Medulla oblongata (tissue), 1 donor: Measurements from ENCODE around the gene CDC123.
A peak's percentile ranks its signal among the peaks of the same experiment; 100 is the strongest.
"Not testable (repeated sequence)": the region's sequence is repeated elsewhere in the genome, so short reads cannot be mapped to it uniquely, and the experiment has no call there.

Experiments used
- DNase-seq: peaks from one replicate; pipeline ENCODE4 v3.0.0-alpha.2; 2015; ENCODE audit errors: extremely low spot score

The CDC123 gene

DNA sequence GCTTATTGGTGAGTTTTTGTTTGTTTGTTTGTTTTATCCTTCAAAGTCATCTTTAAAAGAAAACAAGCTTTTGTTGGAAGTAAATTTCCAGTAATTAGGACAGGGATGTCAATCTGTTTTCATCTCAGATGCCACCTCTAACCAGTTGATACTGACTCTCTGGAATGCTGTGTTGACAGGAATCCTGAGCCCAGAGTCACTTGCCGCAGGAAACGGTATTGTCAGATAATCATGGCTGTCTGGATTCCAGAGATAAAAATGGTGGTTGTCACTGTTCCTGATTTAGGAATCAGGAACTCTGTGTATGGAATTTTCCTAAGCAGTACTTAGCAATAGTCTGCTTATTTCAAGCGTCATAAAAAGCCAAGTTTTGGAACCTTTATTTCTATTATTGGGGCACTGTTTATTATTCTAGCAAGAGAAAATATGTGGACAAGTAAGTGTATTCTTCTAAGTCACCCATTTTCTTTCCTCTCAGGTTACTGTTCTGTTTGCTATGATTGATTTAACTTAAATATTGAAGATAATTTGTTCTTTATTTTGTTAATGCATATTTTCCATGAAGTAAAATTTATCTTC, 39.2 kb downstream of the CDC123 start:
- DNase-seq, result no peak

DNA sequence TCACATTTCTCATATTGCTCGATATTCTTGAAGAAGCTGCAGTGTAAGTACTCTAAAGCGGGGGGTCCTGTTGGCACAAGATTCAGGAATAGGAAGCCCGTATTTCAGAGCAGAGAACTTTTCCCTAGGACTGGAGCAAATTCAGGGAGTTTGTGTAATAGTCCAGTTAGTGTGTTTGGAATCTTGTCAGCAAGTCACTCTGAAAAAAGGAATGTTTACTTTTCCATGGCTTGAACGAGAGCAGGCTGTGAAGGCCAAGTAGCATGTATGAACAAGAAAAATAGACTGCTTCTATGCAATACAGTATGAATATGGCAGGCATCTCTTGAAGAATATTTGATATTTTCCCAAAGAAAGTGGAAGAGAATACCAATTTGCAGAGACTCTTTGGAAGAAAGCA, 39.8 kb downstream of the CDC123 start:
- no peak for DNase-seq

DNA sequence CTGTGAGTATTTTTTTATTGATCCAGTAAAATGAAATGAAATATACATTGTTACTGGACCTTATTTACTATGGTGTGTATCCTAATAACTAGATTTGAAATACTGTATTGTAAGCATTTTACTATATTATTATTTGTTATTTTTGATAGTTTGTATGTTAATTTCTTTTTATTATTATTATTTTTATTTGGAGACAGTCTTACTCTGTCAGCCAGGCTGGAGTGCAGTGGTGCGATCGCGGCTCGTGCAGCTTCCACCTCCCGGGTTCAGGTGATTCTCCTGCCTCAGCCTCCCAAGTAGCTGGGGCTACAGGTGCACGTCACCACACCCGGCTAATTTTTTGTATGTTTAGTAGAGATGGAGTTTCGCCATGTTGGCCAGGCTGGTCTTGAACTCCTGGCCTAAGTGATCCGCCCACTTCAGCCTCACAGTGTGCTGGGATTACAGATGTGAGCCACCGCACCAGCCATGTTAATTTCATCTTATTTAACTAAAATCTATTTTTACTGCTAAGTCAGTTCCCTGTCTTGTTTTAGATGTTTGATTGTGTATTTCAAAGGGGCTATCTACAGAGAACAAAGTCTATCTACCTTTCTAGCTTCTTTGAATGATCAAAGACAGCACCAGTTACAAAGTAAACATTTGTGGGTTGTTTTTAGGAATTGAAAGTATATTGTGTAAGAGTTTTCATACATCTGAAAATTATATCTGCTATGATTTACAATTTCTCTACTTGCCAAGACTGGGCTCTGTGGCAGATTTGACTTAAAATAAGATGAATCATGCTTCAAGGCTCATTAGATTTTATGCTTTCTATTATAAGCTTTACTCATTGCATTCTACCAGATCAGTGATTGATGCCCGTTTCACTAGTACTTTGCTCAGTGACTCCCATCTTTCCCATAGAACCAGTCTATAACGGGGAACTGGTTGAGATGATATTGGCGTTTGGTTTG, 41.6 kb downstream of the CDC123 start:
- DNase-seq, result no peak

DNA sequence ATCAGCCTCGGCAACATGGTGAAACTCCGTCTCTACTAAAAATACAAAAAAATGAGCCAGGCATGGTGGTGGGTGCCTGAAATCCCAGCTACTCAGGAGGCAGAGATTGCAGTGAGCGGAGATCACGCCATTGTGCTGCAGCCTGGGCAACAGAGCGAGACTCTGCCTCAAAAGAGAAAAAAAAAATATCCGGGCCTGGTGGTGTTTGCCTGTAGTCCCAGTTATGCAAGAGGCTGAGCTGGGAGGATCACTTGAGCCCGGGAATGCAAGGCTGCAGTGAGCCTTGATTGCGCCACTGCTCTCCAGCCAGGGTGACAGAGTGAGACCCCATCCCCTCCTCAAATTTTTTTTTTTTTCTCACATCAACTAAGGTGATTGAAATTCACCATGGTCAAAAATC, 42.8 kb downstream of the CDC123 start:
- DNase-seq, result no peak

DNA sequence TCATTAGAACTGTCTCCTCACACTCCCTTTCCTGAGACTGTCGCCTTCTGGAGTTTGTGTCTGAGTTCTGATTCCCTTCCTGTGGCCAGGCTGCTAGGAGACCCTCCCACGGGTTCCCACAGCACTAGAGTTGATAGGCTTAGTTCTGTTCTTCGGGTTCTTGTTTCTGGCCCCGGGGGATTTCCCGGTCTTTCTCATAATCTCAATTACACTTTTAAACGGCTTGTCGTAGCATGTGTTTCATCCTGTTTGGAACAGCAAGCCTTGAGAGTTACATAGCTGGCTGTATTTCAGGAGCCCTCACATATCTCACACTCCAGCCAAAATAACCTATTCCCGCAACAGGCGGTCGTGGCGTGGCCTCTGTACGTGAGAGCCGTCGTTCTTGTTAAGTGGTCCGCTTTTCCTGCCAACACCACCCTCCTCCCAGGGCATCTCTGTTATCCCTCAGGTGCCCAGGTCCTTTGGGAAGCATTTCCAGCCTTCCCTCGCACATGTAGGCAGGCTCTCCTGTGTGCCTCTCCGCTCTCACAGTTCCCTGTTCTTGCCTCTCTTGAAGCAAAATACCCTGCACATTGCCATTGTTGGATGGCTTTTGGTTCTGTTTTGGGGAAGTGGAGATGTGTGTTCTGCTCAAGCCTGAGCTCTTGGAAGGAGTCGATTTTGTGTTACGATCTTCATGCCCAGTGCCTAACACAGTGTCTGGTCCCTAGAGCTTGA, 46.0 kb downstream of the CDC123 start:
- peak; percentile 7 for DNase-seq

DNA sequence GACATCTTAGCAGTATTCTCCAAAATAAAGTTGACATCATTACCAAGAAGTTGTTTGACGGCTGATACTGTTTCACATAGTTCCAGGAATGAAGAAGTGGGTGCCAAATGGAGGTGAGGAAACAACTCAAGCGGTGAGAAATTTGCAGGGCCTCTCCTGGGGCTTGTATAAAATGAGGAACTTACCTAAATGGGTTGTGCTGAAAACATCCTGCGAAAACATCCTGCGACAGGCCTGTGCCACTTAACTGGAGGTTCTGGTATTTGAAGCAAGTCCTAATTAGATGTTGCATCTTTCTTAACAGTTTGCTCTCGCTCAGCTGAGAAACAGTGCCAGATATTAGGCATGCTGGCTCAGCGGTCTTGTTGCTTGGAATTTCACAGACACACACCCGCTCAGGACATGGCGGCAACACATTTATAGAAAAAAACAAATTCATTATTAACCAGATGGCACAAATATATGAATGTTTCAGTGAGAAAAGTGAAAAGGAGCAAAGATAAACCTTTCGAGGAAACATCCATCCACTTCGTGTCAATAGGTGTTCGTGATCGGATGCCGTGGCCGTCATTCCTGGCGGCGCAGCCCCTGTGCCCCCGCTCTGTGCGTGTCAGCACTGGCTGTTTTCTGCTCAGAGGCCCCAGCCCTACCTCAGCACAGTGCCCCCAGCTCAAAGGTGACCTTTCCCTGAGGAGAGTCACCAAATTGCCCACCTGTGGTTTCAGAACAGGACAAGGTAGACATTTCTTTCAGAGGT, 48.1 kb downstream of the CDC123 start:
- no peak for DNase-seq

DNA sequence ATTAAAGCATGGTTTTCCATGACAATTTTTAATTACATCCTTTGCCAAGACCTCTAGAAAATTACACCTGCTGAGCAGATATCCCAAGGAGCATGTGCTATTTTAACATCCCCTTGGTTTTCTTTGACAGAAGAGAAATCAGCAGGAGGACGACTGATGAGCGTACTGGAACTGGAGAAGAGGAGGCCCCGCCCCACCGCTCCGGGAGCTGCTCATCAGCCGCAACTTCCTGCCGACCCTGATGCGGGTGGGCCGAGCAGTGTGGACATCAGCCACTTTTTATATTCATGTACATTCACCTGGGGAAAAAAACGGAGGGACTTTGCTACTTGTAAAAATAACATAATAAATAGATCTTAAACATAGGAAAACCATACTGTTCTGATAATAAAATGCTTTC, 54.2 kb downstream of the CDC123 start:
- DNase-seq, result no peak

DNA sequence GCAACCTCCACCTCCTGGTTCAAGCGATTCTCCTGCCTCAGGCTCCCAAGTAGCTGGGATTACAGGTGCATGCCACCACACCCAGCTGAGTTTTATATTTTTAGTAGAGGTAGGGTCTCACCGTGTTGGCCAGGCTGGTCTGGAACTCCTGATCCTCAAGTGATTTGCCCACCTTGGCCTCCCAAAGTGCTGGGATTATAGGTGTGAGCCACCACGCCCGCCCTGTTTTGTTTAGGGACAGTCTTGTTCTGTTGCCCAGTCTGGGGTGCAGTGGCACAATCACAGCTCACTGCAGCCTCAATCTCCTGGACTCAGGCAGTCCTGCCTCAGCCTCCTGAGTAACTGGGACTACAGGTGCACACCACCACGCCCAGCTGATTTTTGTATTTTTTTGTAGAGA, 54.7 kb downstream of the CDC123 start:
- not testable (repeated sequence) for DNase-seq

DNA sequence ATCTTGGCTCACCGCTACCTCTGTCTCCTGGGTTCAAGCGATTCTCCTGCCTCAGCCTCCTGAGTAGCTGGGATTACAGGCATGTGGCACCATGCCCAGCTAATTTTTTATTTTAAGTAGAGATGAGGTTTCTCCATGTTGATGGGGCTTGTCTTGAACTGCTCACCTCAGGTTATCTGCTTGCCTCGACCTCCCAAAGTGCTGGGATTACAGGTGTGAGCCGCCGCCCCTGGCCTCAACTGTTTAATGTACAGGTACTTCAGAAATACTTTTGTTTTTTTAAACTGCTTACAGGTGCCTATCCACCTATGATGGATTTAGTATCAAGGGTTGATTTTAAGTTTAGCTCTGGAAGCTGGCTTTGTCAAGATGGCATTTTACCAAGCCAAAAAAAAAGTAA, 55.6 kb downstream of the CDC123 start:
- DNase-seq, result no peak

DNA sequence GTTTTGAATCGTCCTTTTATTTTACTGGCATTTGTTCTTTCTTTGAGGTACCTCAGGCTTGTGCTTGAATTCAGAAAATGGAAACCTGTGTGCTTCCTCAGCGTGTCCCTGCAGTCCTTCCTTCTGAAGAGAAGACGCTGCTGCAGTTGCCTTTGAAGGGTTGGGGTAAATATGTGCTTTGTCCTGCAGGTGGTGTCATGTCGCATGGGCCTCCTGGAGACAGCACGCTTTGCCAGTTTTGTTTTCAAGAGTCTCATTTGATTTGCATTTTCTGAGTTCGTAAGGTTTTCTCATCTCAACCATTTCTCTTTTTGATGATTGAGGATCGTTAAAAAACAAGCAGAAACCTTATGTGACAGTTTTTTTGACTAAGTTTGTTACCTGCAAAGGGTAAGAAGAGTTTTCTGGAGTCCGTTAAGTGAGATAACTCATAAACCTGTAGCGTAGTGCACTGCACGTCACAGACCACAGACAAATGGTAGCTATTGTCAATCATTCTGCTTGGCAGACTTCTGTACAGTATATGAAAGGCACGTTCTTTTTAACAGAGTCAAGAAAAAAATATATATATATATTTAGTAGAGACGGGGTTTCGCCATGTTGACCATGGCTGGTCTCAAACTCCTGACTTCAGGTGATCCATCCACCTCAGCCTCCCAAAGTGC, 57.0 kb downstream of the CDC123 start:
- no peak for DNase-seq

DNA sequence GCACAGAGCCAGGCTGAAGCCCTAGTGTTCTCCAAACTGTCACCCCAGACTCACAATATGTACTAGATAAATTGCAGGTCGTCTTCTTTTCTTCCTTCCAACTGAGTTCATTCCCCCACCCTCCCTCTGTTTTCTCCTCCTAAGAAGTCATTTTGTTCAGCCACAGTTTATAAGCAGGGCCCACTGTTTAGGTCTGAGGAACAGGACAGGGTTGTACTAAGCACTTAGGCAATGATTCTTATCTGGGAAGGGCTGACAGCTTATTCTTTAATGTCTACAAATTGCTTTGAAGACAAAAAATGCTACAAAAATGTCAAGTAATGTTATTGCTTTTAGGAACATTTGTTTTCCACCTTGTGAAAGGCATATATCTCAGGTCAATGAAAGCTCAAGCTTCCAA, 59.1 kb downstream of the CDC123 start:
- no peak for DNase-seq

DNA sequence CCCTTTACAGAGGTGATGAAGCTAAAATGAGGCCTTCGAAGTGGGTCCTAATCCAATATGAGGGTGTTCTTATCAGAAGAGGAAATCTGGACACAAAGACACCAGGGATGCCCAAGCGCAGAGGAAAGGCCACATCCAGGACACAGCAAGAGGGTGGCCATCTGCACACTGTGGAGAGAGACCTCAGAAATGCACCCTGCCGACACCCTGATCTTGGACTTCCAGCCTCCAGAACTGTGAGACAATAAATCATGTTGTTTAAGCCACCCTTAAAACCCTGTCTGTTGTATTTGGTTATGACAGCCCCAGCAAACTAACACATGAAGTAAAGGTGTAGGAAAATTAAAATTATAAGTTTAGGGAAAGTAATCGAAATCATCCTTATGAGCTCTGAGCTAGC, 64.0 kb downstream of the CDC123 start:
- no peak for DNase-seq

DNA sequence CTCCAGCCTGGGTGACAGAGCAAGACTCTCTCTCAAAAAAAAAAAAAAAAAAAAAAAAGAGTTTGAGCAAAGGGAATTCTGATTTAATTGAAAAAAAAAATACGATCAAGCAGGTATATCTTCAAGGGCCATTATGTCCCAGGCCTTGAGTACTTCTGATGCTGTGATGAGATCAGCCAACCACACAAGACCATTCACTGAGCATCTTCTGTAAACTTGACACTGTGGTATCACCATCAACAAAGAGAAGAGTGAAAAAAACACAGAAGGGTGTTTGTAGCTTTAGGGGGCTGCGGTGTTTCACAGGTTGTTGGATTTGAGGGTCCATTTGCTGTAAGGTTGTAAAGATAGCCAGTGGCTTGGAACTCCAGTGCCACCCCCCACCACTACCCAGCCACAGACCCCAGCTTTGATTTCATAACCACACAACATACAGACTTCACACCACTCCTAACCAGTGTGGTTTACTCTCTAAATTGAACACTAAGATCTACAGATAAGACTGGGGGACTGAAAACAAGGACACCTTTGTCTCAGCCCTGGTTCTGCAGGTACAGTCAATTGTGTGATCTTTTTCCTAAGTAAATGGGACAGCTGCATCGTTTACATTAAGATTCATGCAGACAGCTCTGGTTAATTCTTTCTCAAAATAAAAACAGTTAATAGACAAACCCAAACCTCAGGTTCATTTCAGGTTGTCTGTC, 66.4 kb downstream of the CDC123 start:
- DNase-seq, result no peak

DNA sequence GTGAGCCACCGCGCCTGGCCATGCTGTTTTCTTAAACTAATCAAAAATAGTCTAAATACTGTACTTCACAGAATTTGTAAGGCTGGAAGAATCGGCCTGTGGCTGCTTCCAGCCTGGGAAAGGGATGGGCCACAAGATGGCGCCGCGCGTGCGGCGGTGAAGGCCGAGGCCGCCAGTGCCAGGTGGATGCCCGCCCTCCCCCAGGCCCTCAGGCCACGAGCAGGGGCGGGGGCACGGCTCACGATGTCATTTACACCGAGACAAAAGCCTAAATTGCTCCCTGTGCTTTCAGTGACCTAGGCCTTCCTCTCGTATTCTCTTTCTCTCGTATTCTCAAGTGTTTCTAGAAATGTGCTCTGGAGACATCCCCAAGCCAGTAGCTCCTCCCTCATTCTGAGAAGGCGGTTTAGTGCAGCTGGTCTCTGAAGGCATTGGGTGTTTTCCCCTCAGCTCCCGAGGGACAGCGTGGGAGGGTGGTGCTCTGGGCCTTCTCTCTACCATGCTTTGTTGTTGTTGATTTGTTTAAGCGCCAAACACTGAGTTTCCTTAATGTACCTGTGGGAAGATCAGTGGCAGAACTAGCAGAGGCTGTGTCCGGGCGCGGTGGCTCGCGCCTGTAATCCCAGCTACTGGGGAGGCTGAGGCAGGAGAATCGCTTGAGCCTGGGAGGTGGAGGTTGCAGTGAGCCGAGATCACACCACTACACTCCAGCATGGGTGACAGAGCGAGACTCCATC, 68.4 kb downstream of the CDC123 start:
- peak; percentile 81 for DNase-seq

DNA sequence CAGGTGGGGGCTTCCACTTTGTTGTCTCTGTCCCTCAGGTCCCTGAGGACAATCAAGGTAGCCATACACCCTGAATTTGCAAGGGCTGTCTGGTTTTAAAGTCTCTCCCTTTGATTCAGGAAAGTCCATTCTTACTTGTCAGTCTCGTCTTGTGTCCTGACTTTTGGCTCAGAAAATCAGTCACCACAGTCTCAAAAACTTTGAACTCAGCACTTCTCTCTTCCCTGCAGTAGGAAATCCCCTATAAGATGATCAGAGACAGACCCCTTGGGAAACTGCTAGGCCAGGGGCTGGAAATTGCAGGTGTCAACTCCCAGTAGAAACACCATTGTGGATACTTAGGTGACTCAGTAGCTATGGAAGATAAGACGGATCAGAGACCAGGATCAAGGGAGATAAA, 73.1 kb downstream of the CDC123 start:
- DNase-seq, result no peak

DNA sequence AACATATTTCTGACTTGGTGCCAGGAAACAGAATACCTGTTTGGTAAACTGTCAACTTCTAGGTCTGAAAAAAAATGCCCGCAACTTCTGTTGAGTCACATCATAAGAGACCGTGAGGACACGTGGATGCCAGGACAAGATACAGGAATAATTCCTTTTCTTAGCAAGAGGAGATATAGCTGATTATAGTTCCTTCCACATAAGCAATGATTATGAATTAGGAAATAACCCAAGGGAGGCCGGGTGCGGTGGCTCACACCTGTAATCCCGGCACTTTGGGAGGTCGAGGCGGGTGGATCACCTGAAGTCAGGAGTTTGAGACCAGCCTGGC, 75.2 kb downstream of the CDC123 start:
- no peak for DNase-seq

DNA sequence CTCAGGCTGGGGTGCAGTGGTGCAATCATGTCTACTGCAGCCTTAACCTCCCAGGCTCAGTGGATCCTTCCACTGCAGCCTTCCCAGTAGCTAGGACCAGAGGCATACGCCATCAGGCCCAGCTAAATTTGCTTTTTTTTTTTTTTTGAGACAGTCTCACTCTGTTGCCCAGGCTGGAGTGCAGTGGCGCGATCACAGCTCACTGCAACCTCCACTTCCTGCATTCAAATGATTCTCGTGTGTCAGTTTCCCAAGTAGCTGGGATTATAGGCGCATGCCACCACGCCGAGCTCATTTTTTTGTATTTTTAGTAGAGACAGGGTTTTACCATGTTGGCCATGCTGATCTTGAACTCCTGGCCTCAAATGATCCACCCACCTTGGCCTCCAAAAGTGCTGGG, 81.9 kb downstream of the CDC123 start:
- not testable (repeated sequence) for DNase-seq

DNA sequence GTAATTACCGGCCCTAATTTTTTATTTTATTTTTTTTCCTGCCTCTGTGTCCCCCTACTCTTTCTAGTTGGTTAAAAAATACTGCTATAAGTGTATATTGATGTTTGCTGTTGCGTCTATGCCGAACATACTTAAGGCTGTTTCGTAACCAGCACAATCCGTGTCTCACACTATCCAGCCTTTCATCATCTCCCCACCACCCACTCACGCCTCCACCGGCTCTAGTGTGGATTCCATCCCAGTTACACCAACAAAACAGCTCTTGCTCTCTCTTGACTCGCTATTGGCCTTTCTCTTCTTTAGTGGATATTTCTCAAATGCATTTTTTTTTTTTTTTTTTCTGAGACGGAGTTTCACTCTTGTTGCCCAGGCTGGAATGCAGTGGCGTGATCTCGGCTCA, 83.3 kb downstream of the CDC123 start:
- no peak for DNase-seq

DNA sequence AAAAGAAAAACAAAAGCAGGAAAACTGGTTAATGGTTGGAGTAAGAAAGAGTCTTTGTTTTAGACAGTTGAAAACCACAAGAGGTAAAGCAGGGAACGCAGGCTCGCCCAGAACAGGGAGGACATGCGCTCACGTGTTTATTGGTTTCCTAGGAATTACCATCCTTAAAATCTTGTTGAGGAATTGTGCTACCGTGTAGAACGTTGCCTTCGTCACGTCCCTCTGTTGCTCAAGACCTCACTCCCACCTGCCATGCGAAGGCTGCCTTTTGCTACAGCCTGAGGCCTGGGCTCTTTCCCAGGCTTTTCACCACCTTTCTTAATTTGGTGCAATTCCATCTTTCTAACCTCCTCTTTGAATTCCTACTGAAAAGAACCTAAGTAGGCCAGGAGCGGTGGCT, 91.8 kb downstream of the CDC123 start:
- DNase-seq, result no peak

DNA sequence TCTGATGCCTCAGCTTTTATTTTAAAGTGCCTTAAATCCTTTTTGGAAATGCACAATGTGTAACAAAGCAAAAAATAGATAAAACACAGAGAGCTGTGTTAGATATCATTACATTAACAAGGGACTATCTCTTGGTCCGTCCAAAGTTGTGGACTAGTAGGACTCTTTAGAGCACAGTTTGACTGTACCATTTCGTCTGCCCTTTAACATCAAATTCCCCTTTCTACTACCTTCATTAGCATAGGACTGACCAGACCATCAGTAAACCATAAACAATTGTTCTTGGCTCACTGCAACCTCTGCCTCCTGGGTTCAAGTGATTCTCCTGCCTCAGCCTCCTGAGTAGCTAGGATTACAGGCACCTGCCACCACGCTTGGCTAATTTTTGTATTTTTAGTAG, 101.8 kb downstream of the CDC123 start:
- not testable (repeated sequence) for DNase-seq
